Astrocyte (in vitro differentiated cells and primary cell): ENCODE results near the gene THEM5.

Source experiments
- CTCF ChIP-seq: IDR thresholded peaks from 2 replicates; pipeline ENCODE4 v1.5.1; 2011; ENCODE audit warnings: low read depth, mild to moderate bottlenecking, inconsistent platforms, low read length, moderate library complexity; ENCODE audit not compliant: insufficient read depth
- EZH2 ChIP-seq: IDR thresholded peaks from 2 replicates; pipeline ENCODE4 v1.6.1; 2012; ENCODE audit warnings: mild to moderate bottlenecking, low read length, inconsistent platforms; ENCODE audit not compliant: insufficient read depth

- TF ChIP-seq CTCF: no peak
- TF ChIP-seq EZH2: no peak
These were observed 34.2 kb downstream of the THEM5 start for GRCh38 chr1:151819227-151819835.
